TTC549 (cell line): ENCODE results near the gene RHOA.
A peak's percentile ranks its signal among the peaks of the same experiment; 100 is the strongest.

ENCODE experiments used
- FAIRE-seq: peaks from 2 replicates; lab custom pipeline; 2012; peaks lifted over from hg19 to GRCh38; lab: Jason Lieb, UNC

RHOA gene

DNA sequence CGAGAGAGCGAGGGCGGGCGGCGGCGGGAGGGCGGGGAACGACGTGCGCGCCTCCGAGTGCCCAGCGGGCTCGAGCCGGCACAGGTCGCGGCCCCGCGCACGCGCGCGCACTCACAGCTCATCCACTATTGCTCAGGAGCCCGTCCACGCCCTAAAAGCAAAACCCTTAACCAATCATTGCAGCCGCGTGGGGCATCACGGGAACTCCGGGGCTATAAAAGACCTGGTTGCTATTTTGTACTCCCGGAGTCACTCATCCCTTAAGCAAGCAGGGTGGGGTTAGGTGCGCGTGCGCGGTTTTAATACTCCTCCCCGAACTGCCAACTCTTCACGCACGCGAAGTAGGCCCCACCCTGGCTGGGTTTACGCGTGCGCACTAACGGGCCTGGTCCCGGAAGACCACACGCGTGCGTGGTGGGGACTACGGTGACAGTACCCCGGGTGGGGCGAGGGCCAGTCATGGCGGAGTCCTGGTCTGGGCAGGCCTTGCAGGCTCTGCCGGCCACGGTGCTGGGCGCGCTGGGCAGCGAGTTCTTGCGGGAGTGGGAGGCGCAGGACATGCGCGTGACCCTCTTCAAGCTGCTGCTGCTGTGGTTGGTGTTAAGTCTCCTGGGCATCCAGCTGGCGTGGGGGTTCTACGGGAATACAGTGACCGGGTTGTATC, at the start of gene RHOA, which contains the start of gene TCTA:
TSS of gene RHOA (minus strand) at position 9 of the 664 bp plus-strand sequence. CDS start 36,387 bp downstream, outside the sequence.
TSS of gene TCTA (plus strand) at position 456 of the 664 bp plus-strand sequence. CDS start at position 460, 4 bp downstream.
- FAIRE-seq = peak; percentile 86

DNA sequence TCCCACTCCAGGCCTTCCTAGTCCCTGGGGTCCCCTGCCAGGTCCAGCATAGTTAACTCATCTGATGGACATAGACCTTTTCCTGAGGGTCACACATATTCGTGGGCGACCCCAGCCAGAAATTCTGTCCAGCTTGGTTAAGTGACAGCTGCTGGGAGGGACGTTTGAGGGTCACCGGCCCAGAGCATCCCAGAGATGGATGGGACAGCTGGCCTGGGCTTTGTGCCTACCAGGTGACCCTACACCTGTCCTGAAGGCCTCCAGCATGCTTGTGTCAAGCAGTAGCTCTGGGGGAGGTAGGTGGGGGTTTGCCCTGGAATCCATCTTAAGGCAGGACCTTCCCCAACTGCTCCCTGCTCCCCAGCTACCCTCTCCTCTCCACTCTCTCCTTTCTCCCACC, 49.2 kb upstream of the RHOA start:
- FAIRE-seq = no peak

DNA sequence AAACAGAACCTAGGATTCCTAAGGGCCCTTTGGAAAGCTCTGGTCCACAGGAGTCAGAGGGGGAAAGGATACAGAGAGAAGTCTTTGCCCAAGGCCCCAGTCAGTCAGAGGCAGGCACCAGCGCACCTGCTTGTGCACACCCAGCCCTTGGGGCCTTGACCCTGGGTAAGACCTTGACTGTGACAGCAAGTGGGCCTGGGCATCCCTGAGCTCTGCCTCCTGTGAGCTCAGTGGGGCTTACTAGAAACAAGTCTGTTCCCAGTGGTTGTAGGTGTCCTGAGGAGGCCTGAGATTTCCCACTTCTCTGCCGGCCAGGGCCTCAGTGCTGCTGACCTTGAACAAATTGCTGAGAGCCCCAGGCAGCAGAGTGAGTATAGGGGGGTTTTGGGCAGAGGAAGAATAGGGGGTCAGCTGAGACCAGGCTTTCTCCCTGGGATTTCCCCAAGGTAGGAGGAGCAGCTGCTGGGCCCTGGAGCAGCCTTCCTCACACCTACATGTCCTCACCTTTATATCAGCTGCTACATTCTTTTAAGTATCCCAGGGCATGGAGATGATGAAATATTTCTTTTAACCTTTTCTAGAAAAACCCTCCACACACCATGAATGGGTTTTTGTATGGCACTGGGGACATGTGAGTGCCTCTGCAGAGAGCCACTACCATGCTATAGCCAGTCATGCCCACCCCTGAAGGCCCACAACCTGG, 48.6 kb upstream of the RHOA start:
- FAIRE-seq = no peak

DNA sequence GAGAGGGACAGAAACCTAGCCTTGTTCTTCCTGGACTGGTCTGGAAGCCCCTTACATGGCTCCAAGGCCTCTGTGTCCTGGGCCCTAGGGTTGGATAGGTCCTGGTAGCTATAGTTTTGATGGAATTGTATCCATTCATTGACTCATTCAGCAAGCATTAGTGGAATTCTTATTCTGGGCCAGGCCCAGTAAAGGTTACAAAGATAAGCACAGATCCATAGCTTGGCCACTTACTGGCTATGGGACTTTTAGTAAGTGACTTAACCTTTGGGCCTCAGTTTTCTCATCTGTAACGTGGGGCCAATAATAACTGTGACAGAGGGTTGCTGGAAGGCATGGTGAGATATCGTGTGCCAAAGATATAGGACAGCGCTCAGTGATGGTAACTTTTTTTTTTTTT, 44.7 kb upstream of the RHOA start:
- no peak for FAIRE-seq

DNA sequence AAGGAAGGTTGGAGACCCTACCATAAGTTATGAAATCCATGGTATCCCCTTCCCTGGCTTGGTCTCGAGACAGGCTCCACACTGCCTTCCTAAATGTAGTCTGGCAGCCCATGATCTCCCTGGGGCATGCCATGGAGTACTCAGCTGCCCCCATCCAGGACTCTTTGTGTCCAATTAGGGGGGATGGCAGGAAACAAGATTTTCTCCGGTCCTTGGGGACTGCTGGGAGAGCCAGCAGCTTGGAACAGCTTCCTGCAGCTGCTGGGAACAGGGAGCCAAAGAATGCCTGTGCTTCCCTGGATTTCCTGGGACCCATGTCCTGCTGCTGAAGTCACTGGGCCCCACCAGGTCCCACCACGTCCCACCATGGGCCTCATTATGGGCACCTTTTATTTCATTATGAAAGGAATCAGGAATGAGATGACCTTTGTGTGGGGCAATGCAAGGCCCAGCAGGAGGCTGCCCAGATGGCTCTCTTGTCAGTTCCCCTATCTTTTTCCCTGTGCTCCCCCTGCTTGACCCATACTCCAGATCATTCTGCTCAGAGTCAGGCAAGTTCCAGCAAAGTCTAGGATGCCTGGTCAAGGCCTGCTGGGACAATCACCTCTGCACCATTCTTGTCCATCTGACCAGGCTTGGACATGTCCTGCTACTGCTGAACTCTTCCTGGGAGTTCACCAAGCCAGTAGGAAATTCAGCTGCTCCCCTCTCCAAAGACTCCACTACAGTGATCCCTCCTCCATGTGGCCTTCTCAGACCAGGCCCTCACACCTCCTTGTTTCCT, 43.3 kb upstream of the RHOA start:
- FAIRE-seq = no peak

DNA sequence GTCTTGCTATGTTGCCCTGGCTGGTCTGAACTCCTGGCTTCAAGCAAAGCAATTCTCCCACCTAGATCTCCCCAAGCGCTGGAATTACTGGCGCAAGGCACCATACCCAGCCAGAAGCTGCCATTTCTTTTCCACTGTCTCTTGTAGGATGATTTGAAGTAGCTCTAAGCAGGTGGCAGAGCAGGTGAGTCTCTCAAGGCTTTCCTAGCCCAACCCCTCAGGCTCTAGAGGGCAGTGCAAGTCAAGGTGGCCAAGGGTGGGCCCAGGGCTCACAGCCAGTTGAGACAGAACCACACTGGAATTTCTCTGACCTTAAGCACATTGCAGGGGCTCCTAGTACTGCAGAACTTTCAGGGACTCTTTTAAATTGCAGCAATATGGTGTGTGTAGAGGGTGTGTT, 42.7 kb upstream of the RHOA start:
- FAIRE-seq = no peak

DNA sequence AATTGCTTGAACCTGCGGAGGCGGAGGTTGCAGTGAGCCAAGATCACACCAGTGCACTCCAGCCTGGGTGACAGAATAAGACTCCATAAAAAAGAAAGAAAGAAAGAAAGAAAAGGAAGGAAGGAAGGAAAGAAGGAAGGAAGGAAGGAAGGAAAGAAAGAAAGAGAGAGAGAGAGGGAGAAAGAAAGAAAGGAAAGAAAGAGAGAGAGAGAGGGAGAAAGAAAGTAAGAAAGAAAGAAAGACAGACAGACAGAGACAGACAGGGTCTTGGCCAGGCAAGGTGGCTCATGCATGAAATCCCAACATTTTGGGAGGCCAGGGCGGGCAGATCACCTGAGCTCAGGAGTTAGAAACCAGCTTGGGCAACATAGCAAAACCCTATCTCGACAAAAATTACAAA, 41.8 kb upstream of the RHOA start:
- no peak for FAIRE-seq

DNA sequence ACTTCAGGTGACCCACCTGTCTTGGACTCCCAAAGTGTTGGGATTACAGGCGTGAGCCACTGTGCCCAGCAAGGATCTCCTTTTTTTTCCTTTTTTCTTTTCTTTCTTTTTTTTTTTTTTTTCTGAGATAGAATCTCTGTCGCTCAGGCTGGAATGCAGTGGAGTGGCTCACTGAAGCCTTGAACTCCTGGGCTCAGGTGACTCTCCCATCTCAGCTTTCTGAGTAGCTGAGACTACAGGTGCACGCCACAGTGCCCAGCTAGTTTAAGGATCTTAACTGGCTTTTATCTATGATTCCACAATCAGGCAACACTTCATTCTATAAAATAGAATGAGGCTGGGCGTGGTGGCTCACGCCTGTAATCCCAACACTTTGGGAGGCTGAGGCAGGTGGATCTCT, 33.6 kb upstream of the RHOA start:
- no peak for FAIRE-seq

DNA sequence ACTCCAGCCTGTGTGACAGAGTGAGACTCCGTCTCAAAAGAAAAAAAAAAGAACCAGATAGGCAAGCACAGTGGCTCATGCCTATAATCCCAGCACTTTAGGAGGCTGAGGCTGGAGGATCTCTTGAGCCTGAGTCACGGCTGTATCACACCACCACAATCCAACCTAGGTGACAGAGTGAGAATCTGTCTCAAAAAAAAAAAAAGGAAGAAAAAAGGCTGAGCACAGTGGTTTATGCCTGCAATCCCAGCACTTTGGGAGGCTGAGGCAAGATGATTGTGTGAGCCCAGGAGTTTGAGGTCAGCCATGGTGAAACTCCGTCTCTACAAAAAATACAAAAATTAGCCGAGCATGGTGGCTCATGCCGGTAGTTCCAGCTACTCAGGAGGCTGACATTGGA, 23.0 kb upstream of the RHOA start:
- FAIRE-seq = no peak

DNA sequence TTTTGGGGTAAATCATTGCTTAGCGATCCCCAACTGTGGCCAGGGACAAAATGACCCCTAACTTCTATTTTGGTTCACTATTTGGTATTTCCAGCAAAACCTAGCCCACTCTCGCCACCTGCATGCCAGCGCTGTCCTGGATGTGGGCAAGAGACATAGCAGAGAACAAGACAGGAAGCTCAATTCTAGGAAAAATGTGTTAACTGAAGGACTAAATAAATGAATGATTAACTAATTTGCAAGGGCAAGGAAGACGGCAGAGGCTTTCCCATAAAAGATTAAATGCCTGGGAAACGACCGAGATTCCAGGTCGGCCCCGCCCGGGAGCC, 16.9 kb upstream of the RHOA start:
- FAIRE-seq = no peak

DNA sequence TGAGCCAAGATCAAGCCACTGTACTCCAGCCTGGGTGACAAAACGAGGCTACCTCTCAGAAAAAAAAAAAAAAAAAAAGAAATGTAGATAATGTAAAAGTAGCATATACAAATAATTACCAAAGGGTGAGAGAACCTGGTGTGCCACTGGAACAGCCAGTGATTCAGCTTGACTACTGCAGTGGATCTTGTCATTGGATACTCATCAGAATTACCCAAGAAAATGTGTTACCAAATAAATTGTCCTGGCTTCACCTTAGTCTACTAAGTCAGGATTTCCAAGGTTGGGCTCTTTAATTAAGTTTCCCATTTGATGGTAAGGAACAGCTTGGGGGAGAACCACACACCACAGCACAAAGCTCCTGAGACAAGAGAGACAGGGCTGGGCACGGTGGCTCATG, 15.8 kb upstream of the RHOA start:
- FAIRE-seq = no peak

DNA sequence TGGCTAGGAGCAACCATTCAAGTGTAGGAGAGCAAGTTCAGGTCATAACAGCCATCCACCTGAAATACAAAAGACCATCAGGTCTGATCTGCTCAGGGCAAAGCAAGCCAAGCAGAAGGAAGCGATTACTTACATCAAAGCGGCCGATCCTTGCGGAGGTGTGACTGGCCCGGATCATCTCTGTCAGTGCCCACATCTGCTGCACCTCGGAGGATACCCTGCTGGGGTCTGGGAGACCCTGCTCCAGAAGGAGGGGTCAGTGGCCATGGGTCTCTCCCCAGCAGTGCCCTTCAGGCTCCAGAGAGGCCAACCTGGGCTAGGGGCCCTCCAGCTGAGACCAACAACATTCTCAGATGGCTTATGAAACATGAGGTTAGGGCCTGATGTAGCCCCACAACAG, 13.0 kb upstream of the RHOA start:
- FAIRE-seq = no peak

DNA sequence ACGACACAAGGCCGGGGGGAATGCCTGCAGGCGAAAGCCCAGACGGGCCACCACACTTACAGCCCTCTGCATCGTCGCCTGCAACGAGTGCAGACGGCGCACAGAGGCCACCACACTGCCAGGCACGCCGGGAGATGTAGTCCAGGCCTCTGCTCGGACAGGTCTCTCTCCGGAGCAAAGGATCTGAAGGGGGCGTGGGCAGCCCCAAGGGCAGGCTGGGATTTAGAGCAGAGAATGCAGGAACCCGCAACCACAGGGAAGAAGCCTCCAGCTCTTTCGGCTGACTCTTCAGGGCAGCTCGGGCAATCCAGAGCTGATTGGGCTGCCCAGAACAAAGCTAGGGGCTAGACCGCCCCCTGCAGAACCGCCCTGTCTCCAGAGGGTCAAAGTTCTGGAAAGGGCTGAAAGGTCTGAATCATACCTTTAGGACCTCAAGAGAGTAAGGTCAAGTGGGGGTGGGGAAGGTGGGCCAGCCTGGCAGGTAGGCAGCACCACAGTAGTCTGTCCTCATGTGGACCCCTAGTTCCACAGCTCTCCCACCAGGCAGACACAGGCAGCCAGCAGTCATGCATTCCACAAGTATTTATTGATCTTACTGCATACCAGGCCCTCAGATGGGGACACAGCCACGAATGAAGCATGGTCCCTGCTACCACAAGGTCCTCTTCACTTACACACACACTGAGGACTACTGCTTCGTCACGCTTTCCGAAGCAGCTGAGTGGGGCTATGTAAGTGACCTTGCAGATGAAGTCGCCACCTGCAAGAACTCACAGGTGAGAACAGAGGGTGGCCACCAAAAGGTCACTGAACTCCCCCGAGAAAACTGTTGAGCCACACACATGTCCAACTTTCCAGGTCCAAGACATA, 10.8 kb upstream of the RHOA start, which contains the start of gene AMT:
TSS of gene AMT (minus strand) at position 95 of the 870 bp plus-strand sequence. CDS start at position 72, 23 bp downstream.
- no peak for FAIRE-seq

DNA sequence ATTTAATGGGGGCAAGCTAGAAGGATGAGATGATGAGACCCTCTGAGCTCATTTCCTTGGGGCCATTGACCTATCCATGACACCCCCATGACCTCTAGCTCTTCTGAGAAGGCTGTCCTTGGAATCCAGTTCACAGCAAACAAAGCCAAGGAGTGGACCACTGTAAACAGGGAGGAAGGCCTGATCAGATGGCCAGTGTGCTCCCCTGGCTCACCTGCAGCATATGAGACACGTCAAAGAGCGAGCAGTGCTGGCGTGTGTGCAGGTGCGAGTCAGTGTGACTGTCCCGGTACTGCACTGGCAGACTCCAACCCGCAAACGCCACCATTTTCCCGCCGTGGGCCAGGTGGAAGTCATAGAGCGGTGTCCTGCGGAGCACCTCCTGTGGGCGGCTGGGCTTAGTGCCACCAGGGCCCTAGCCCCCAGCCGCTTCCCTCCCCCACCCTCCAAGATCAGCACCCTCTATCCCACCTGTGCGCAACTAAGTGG, 10.2 kb upstream of the RHOA start:
- no peak for FAIRE-seq

DNA sequence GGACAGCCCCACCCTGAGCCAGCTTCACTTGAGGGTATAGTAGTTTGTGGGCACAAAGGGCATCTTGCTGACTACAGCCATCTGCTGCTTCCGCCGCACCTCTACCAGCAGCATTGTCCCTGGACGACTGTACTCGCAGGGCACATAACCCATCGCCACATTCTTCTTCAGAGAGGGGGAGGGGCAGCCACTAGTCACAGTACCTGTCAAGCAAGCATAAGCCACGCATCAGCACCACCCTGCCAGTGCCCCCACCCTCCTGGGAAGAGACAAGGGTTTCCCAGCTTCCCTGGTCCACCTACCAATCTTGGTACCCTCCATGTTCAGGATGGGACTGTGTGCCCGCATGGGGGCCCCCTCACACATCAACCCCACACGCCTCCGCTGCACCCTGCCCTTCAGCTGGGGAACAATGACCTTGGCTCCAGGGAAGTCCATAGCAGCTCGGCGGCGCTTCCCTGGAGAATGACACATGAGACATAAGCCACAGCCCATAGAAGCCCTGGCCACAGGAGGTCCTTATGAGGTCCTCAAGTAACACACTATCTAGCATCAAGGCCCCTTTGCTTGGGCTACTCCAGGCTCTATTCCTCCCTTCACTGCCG, 5.8 kb upstream of the RHOA start:
- no peak for FAIRE-seq

DNA sequence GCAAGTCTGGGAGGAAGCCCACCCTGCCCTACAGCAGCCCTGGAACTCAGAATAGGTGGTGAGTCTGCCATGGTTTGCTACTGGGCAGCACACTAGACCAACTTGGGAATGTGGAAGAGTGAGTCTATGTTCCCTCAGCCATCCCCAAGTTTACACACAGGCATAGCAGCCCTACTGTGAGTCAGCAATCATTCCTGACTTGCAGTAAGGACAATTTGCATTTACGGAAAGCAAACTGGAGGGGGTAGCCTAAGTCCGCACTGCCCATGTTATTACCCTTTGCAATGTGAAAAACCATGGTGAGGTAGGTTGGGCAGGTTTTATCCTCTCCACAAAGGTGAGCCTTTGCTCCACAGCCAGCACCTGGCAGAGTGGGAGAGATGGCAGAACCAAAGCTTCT, 5.1 kb upstream of the RHOA start:
- no peak for FAIRE-seq

DNA sequence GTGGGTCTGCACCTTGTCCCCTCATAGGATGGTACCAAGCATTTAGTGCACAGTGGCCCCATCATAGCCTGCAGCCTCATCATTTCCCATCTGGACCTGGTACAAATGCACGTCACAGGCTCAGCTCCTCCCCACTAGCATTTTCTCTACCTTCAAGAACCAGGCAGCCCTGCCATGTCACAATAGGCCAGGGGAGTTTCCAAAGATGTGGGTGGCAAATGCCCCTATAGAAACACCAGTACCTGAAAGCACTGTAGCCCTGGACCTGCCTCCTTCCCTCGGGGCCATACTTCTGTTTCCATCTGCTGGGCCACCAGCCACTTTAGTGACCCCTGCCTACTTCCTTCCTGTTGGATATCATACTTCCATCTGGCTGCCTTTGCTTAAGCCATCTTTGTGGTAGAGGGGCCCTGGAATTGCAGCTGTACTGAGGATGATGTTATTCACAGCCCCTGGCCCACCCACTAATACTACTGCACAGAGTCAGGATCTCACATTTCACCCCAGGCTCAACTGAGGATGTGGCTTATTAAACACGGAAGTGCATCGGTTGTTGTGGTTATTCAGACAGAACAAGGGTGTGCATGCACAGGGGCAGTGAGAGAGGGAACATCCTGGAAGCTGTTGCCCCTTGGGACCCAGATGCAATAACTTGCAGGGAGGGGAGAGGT, 4.3 kb upstream of the RHOA start:
- FAIRE-seq = no peak

DNA sequence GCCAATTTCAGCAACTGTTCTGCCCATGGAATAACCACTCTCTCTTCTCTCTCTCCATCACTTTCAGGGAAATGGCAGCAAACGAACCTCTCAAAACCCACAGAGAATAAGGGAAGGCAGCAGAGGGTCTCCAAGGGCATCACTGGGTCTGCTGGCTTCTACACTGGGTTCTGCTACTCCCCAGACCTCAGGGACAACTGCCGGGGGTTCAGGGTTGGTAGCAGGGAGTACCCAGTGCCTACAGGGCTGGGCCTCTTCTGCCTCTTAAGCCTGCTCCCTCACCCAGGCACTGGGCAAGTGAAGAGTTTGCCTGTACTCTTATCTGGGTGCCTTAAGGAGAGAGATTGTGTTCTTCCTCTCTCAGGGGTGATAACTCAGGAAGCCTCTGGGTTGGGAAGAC, 3.0 kb upstream of the RHOA start:
- no peak for FAIRE-seq

DNA sequence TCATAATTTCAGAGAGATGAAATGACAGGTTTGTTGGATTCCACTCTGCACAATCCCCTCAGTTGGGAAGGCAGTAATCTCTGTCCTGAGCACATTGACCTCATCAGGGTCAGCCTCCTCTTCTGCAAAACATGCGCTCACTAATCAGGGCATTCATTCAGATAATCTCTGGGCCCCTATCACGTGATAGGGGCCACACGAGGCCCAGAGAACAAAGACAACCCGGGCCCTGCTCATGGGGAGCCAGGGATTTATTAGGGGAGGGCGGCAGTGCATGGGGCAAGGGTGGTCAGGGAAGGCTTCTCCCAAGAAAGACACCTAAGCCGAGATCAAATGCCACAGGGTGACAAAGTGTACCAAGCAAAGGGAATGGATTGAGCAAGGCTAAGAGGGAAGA, 1.6 kb upstream of the RHOA start:
- no peak for FAIRE-seq

DNA sequence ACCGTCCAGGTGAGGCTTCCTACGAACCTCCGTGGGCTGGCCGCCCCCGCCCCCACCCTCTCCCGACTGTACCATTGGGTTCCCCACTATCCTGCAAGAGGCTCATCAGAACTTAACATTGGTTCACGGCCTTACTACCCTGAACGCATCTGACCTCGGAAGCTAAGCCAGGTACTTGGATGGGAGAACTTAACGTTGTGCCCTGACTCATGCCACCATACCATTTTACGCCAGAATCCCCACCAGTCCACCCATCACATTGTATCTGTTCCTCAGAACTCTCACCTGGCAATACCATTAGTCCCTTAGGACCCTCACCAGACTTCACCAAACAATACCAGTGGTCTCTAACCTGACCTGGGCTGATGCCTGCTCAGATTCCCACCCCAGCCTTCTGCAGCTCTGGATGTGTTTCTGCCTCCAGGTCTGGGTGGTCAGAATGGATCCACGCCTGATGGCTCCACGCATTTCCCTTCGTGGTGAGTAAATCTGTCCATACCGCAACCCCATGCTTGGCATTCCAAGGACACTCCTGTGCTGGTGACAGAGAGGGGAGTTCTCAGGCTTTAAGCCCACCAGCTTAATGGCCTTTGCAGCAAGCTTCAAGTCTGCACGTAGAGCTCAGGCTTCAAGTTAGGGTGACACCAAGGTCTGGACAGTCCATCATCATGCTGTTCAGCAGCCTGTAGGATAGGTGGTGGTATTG, 1.0 kb upstream of the RHOA start:
- FAIRE-seq = no peak
